Neural cell (in vitro differentiated cells): ENCODE data around the gene SDK2. TPM values are rescaled to one million over a fixed set of nuclear protein-coding genes. Genes with fewer than 3 reads are reported as not detected.
A peak's percentile ranks its signal among the peaks of the same experiment; 100 is the strongest.

Experiments
- H2AFZ ChIP-seq: fragments of 200-600, 300-800 bp; sonication (generic), shearing (Covaris generic); 2 replicates; pipeline ENCODE4 v1.6.0; 2014; ENCODE audit warnings: low read depth, mild to moderate bottlenecking, antibody characterized with exemption, low read length, moderate library complexity
- H3F3A ChIP-seq: fragments of 200-600 bp; shearing (Covaris generic); 2 replicates; pipeline ENCODE4 v1.6.1; 2016; ENCODE audit warnings: mild to moderate bottlenecking, moderate library complexity, mixed read lengths, antibody characterized with exemption, low read length; ENCODE audit not compliant: insufficient read depth, poor library complexity, severe bottlenecking
- H3K27ac ChIP-seq: fragments of 200-600, 300-800 bp; sonication (generic), shearing (Covaris generic); 2 replicates; pipeline ENCODE4 v1.5.1; 2014; ENCODE audit warnings: mild to moderate bottlenecking, low read length, moderate library complexity
- H3K27me3 ChIP-seq: fragments of 300-800, 200-600 bp; sonication (generic), shearing (Covaris generic); 2 replicates; pipeline ENCODE4 v1.6.0; 2014; ENCODE audit warnings: mild to moderate bottlenecking, low read depth, low read length, moderate library complexity; ENCODE audit not compliant: insufficient read depth
- H3K36me3 ChIP-seq: fragments of 300-800, 200-600 bp; sonication (generic), shearing (Covaris generic); 2 replicates; pipeline ENCODE4 v1.5.1; 2014; ENCODE audit warnings: mild to moderate bottlenecking, antibody characterized with exemption, low read length, moderate library complexity; ENCODE audit not compliant: insufficient read depth
- H3K4me2 ChIP-seq: fragments of 300-800, 200-600 bp; sonication (generic), shearing (Covaris generic); 2 replicates; pipeline ENCODE4 v1.6.0; 2014; ENCODE audit warnings: mild to moderate bottlenecking, low read length
- H3K4me3 ChIP-seq: fragments of 300-800, 200-600 bp; sonication (generic), shearing (Covaris generic); 2 replicates; pipeline ENCODE4 v1.5.1; 2014; ENCODE audit warnings: mild to moderate bottlenecking, low read length, moderate library complexity
- H3K79me2 ChIP-seq: fragments of 200-600 bp; shearing (Covaris generic); replicated peaks from 2 replicates; pipeline ENCODE4 v1.6.0; 2014; ENCODE audit warnings: mild to moderate bottlenecking, low read length, moderate library complexity; ENCODE audit not compliant: insufficient read depth
- H3K9ac ChIP-seq: fragments of 300-800, 200-600 bp; sonication (generic), shearing (Covaris generic); 2 replicates; pipeline ENCODE4 v1.6.1; 2016; ENCODE audit warnings: mild to moderate bottlenecking, low read length, mixed read lengths
- H3K9me2 ChIP-seq: fragments of 200-600 bp; shearing (Covaris generic); 2 replicates; pipeline ENCODE4 v1.6.1; 2016; ENCODE audit warnings: mild to moderate bottlenecking, low read length, mixed read lengths; ENCODE audit not compliant: insufficient read depth
- H3K9me3 ChIP-seq: fragments of 200-600, 300-800 bp; sonication (generic), shearing (Covaris generic); 2 replicates; pipeline ENCODE4 v1.6.1; 2016; ENCODE audit warnings: mild to moderate bottlenecking, mixed run types, low read length, moderate library complexity, mixed read lengths
- H4K20me1 ChIP-seq: fragments of 200-600 bp; shearing (Covaris generic); 2 replicates; pipeline ENCODE4 v1.6.1; 2016; ENCODE audit warnings: mild to moderate bottlenecking, mixed run types; ENCODE audit not compliant: insufficient read depth
- CTCF ChIP-seq: fragments of 450-650 bp; IDR thresholded peaks from 2 replicates; pipeline ENCODE4 v1.5.1; 2014; ENCODE audit warnings: antibody characterized with exemption, mild to moderate bottlenecking, moderate library complexity; ENCODE audit not compliant: poor library complexity, severe bottlenecking
- EP300 ChIP-seq: fragments of 450-650 bp; conservative IDR thresholded peaks from 2 replicates; pipeline ENCODE4 v1.6.1; 2014; ENCODE audit warnings: antibody characterized with exemption, mild to moderate bottlenecking, moderate library complexity; ENCODE audit not compliant: poor library complexity, severe bottlenecking
- EZH2 ChIP-seq: fragments of 200-600, 300-800 bp; shearing (Covaris generic), sonication (generic); IDR thresholded peaks from 2 replicates; pipeline ENCODE4 v1.6.1; 2014; ENCODE audit warnings: antibody characterized with exemption, low read length, borderline replicate concordance, mild to moderate bottlenecking; ENCODE audit not compliant: insufficient read depth, poor library complexity, severe bottlenecking
- MXI1 ChIP-seq: fragments of 450-650 bp; conservative IDR thresholded peaks from 2 replicates; pipeline ENCODE4 v1.6.1; 2014; ENCODE audit warnings: antibody characterized with exemption, mild to moderate bottlenecking; ENCODE audit not compliant: poor library complexity, severe bottlenecking
- POLR2AphosphoS5 ChIP-seq: IDR thresholded peaks from 2 replicates; pipeline ENCODE4 v1.6.1; 2012
- RAD21 ChIP-seq: fragments of 450-650 bp; conservative IDR thresholded peaks from 2 replicates; pipeline ENCODE4 v1.6.1; 2014; ENCODE audit warnings: antibody characterized with exemption, mild to moderate bottlenecking, moderate library complexity
- REST ChIP-seq: IDR thresholded peaks from 2 replicates; pipeline ENCODE4 v1.6.1; 2012; ENCODE audit warnings: borderline replicate concordance
- SMC3 ChIP-seq: fragments of 450-650 bp; conservative IDR thresholded peaks from 2 replicates; pipeline ENCODE4 v1.6.1; 2014; ENCODE audit warnings: antibody characterized with exemption, mild to moderate bottlenecking, moderate library complexity; ENCODE audit not compliant: poor library complexity
- TAF1 ChIP-seq: IDR thresholded peaks from 2 replicates; pipeline ENCODE4 v1.6.1; 2012; ENCODE audit warnings: low read depth
- polyA plus RNA-seq: library from polyadenylated mRNA; depleted of rRNA; stranded (reverse); fragments of >200 nt; gene quantifications from 2 replicates; pipeline ENCODE4 v1.2.3, GENCODE V29; 2014

The SDK2 gene
- polyA plus RNA-seq, 1 donor from 2014 or later = 0.73 TPM

GRCh38 chr17:73658821-73659515 is 14.7 kb upstream of the SDK2 start:
- H3F3A ChIP-seq = no peaks in the 10 kb centered on the region
- H3K27me3 ChIP-seq = no peaks in the 10 kb centered on the region
- H3K4me3 ChIP-seq = no peak overlapping the region
- TF ChIP-seq POLR2AphosphoS5 = no peak
- TF ChIP-seq MXI1 = no peak
- no peak for TF ChIP-seq TAF1
- TF ChIP-seq EP300 = no peak
- no peak for TF ChIP-seq REST
- no peak for TF ChIP-seq RAD21
- TF ChIP-seq EZH2 = no peak
- no peak for TF ChIP-seq SMC3
- no peak for TF ChIP-seq CTCF
- H3K9me3 ChIP-seq = no peaks in the 10 kb centered on the region
- H3K36me3 ChIP-seq = no peaks in the 10 kb centered on the region
- no peak overlapping the region for H3K9ac ChIP-seq
- H3K4me2 ChIP-seq = no peak overlapping the region
- no peaks in the 10 kb centered on the region for H4K20me1 ChIP-seq
- no peaks in the 10 kb centered on the region for H3K79me2 ChIP-seq
- no peak overlapping the region for H3K27ac ChIP-seq
- no peaks in the 10 kb centered on the region for H3K9me2 ChIP-seq
- H2AFZ ChIP-seq = no peak overlapping the region

GRCh38 chr17:73657473-73658116 is 13.3 kb upstream of the SDK2 start:
- Histone ChIP-seq H3K27ac (no peak overlapping the region), H3K27me3 (no peaks in the 10 kb centered on the region), H3K9me2 (no peaks in the 10 kb centered on the region), H3K79me2 (no peaks in the 10 kb centered on the region), H3K36me3 (no peaks in the 10 kb centered on the region), H4K20me1 (no peaks in the 10 kb centered on the region), H3K4me3 (no peak overlapping the region), H3K4me2 (no peak overlapping the region), H3K9ac (no peak overlapping the region), H3K9me3 (no peaks in the 10 kb centered on the region), H2AFZ (no peak overlapping the region), H3F3A (no peaks in the 10 kb centered on the region)
- peak; percentile 19 for TF ChIP-seq RAD21
- TF ChIP-seq CTCF = peak; percentile 24
- TF ChIP-seq EZH2 = no peak
